ENCODE results near the gene STYK1. TPM values are rescaled to one million over a fixed set of nuclear protein-coding genes. Genes with fewer than 3 reads are reported as not detected.
"Not testable (repeated sequence)": the region's sequence is repeated elsewhere in the genome, so short reads cannot be mapped to it uniquely, and the experiment has no call there.

The STYK1 gene
- total RNA-seq, 1 donor from 2014 or later, result 0.21 TPM

DNA sequence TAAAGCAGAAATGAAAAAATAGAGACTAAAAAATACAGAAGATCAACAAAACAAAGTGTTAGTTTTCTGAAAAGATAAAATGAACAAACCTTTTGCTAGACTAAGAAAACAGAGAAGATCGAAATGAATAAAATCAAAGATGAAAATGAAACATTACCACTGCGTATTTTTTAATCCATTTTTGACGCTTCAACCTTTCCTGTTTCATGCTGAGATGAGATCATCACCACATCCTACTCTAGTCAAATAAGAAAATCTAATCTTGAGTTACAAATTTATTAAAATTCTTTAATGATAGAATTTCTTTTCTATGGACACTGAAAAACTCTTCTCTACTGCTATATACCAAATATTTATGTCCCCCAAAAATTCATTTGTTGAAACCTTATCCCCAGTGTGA lies 91.1 kb downstream of the STYK1 start:
- Histone ChIP-seq H3K27ac (no peak overlapping the region), H3K4me3 (no peak overlapping the region), H3K27me3 (no peaks in the 10 kb centered on the region), H3K4me1 (no peaks in the 10 kb centered on the region), H3K9me3 (peaks cover 0 to 3% of the 10 kb centered on the region in 2 donors), H3K36me3 (peaks cover 12% of the 10 kb centered on the region in 2 donors)
- intact Hi-C loops (cut with DNase I), result no loop called here
- TF ChIP-seq, protein P1, sequence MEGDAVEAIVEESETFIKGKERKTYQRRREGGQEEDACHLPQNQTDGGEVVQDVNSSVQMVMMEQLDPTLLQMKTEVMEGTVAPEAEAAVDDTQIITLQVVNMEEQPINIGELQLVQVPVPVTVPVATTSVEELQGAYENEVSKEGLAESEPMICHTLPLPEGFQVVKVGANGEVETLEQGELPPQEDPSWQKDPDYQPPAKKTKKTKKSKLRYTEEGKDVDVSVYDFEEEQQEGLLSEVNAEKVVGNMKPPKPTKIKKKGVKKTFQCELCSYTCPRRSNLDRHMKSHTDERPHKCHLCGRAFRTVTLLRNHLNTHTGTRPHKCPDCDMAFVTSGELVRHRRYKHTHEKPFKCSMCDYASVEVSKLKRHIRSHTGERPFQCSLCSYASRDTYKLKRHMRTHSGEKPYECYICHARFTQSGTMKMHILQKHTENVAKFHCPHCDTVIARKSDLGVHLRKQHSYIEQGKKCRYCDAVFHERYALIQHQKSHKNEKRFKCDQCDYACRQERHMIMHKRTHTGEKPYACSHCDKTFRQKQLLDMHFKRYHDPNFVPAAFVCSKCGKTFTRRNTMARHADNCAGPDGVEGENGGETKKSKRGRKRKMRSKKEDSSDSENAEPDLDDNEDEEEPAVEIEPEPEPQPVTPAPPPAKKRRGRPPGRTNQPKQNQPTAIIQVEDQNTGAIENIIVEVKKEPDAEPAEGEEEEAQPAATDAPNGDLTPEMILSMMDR (IDR thresholded peaks at IDR 0.05), result no peak
- no peak for DNase-seq (ENCODE audit: low spot score in 2 of 2)

DNA sequence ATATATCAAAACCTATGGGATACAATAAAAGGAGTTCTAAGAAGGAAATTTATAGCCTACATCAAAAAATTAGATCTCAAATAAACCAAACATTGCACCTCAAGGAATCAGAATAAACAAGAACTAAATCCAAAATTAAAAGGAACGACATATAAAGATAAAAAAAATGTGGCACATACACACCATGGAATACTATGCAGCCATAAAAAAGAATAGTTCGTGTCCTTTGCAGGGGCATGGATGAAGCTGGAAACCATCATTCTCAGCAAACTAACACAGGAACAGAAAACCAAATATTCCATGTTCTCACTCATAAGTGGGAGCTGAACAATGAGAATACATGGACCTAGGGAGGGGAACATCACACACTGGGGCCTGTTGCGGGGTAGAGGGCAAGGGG lies 91.7 kb downstream of the STYK1 start:
- H3K4me3 ChIP-seq; DNase-seq (ENCODE audit: low spot score in 2 of 2); H3K9me3 ChIP-seq; H3K4me1 ChIP-seq; H3K27me3 ChIP-seq; intact Hi-C loops (cut with DNase I); H3K27ac ChIP-seq: not testable (repeated sequence)
- H3K36me3 ChIP-seq, result peaks cover 12% of the 10 kb centered on the region in 2 donors

DNA sequence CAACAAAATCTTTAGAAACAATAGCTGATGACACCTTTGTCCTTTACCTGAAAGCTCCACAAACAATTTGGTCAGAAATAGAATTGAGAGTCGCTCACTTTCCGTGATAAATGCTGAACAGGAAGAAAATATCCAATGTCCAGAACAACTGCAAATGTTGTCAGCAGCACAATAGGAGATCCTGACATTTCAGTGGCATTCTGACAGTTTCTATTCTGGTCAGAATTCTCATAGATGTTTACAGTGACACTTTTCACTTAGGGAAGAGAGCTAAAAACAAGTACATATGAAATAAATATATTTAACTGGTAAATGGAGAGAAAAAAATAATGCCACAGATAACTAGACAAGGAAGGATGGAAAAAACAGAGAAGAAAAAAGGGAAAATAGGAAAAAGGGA lies 99.5 kb downstream of the STYK1 start:
- Histone ChIP-seq H3K27me3 (no peaks in the 10 kb centered on the region), H3K4me1 (no peaks in the 10 kb centered on the region), H3K27ac (no peak overlapping the region), H3K36me3 (no peaks in the 10 kb centered on the region), H3K9me3 (no peaks in the 10 kb centered on the region), H3K4me3 (no peak overlapping the region)
- intact Hi-C loops (cut with DNase I), result no loop called here
- DNase-seq (ENCODE audit: low spot score in 2 of 2), result no peak
- TF ChIP-seq, protein P1 (IDR thresholded peaks at IDR 0.05), result no peak

DNA sequence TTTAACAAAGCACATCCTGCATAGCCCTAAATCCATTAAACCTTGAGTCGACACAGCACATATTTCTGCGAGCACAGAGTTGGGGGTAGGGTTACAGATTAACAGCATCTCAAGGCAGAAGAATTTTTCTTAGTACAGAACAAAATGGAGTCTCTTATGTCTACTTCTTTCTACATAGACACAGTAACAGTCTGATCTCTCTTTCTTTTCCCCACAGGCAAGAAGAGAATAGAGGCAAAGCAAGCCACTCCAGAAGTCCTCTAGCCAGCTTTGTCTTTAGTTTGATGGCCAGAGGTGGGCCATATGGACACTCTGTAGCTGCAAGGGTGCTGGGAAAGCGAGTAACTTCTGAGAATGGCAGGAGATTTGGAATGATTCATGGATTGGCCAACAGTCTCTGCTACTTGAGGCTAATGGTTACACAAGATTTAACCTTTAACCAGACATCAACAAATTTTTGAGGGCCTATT lies 101.8 kb downstream of the STYK1 start:
- H3K27me3 ChIP-seq; H3K4me1 ChIP-seq; H3K4me3 ChIP-seq; H3K36me3 ChIP-seq; H3K9me3 ChIP-seq; intact Hi-C loops (cut with DNase I); H3K27ac ChIP-seq; DNase-seq (ENCODE audit: low spot score in 2 of 2): not testable (repeated sequence)

DNA sequence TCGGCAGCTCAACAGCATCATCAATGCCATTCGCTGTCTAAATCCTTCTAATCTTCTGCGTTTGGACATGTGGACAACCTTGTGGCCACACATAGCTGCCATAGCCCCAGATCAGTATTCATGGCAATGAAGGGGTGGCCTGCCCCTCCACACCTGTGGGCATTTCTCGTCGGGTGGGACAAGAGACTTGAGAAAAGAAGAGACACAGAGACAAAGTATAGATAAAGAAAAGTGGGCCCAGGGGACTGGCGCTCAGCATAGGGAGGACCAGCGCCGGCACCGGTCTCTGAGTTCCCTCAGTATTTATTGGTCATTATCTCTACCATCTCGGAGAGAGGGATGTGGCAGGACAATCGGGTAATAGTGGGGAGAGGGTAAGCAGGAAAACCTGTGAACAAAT lies 102.7 kb downstream of the STYK1 start:
- H3K27me3 ChIP-seq, result no peaks in the 10 kb centered on the region
- intact Hi-C loops (cut with DNase I), result no loop called here
- TF ChIP-seq, protein P1 (IDR thresholded peaks at IDR 0.05), result no peak
- H3K36me3 ChIP-seq, result no peaks in the 10 kb centered on the region
- no peaks in the 10 kb centered on the region for H3K4me1 ChIP-seq
- H3K4me3 ChIP-seq, result no peak overlapping the region
- DNase-seq (ENCODE audit: low spot score in 2 of 2), result no peak
- no peak overlapping the region for H3K27ac ChIP-seq
- H3K9me3 ChIP-seq, result no peaks in the 10 kb centered on the region

Other genes starting within 250 kb of the STYK1 start
- not detected for gene KLRC2, start 238.0 kb downstream of the STYK1 start, total RNA-seq
- not detected for gene KLRC1, start 220.7 kb downstream of the STYK1 start, total RNA-seq
- gene EIF2S3B, start 168.2 kb downstream of the STYK1 start, total RNA-seq, result not detected
- 5.4 TPM for gene MAGOHB, start 60.4 kb downstream of the STYK1 start, total RNA-seq
- gene YBX3, start 49.3 kb upstream of the STYK1 start, total RNA-seq, result 326 TPM
- not detected for gene TAS2R7, start 128.6 kb upstream of the STYK1 start, total RNA-seq
- gene TAS2R8, start 133.2 kb upstream of the STYK1 start, total RNA-seq, result not detected
- not detected for gene TAS2R9, start 136.1 kb upstream of the STYK1 start, total RNA-seq
- not detected for gene TAS2R10, start 152.3 kb upstream of the STYK1 start, total RNA-seq
- not detected for gene PRR4, start 175.4 kb upstream of the STYK1 start, total RNA-seq
- gene PRH1, start 210.2 kb upstream of the STYK1 start, total RNA-seq, result not detected
- gene TAS2R13, start 235.5 kb upstream of the STYK1 start, total RNA-seq, result 1.4 TPM